HL-60 (cell line): ENCODE data around the gene EXOC4.

Source experiments
- DNase-seq, 2 experiments: peaks; one replicate each; pipeline ENCODE4 v3.0.0-alpha.2; 2010 to 2020; ENCODE audit warnings: low read depth in 1 of 2, low spot score in 1 of 2
- H3K27ac ChIP-seq: fragments of 250-450 bp; sonication (Bioruptor Pico); replicated peaks from 2 replicates; pipeline ENCODE4 v1.5.1; 2020; ENCODE audit warnings: mild to moderate bottlenecking, moderate library complexity
- H3K27me3 ChIP-seq: fragments of 250-450 bp; sonication (Bioruptor Pico); 2 replicates; pipeline ENCODE4 v1.5.1; 2021; ENCODE audit warnings: mild to moderate bottlenecking, moderate library complexity; ENCODE audit not compliant: insufficient read depth, poor library complexity, severe bottlenecking
- H3K4me3 ChIP-seq: replicated peaks from 2 replicates; pipeline ENCODE4 v1.5.1; 2011; ENCODE audit warnings: mild to moderate bottlenecking, control low read depth, low read length; ENCODE audit not compliant: insufficient read depth
- GABPA ChIP-seq: IDR thresholded peaks from 2 replicates; pipeline ENCODE4 v1.6.1; 2012; ENCODE audit warnings: low read depth
- POLR2AphosphoS5 ChIP-seq: IDR thresholded peaks from 2 replicates; pipeline ENCODE4 v1.6.1; 2012; ENCODE audit warnings: low read depth
- SPI1 ChIP-seq: IDR thresholded peaks from 2 replicates; pipeline ENCODE4 v1.6.1; 2012; ENCODE audit warnings: low read depth, mild to moderate bottlenecking, borderline replicate concordance
- TF ChIP-seq, protein P1 (sequence below): IDR thresholded peaks from 2 replicates; pipeline ENCODE4 v1.6.1; 2012; ENCODE audit warnings: low read depth; ENCODE audit not compliant: insufficient replicate concordance
- TF ChIP-seq, protein P2 (sequence below): IDR thresholded peaks from one replicate; pipeline ENCODE4 v1.5.1; 2011; ENCODE audit warnings: low read length, control low read depth, inconsistent platforms; ENCODE audit not compliant: insufficient read depth

EXOC4 gene

DNA sequence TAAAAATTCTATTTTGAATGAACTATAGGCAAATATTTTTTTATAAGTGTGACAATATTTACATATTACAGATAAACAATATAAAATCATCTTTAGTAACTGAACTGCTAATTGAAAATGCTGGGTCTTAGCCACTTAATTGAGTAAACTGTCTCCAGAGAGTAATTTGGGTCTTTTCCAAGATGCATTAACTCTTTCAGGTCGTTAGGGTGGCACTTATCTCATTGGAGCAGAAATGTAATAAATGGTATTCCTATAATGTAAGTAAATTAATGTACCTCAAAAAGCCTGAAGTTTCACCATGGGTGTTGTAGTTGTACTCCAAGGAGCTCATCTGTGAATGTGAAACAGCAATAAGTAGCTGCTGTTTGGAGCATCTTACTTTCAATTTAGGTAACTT lies 208.5 kb downstream of the EXOC4 start:
- no peak overlapping the region for H3K27ac ChIP-seq
- H3K4me3 ChIP-seq, result no peak overlapping the region
- DNase-seq, result no peak
- H3K27me3 ChIP-seq, result no peaks in the 10 kb centered on the region
- TF ChIP-seq GABPA, result no peak
- TF ChIP-seq, protein P1, sequence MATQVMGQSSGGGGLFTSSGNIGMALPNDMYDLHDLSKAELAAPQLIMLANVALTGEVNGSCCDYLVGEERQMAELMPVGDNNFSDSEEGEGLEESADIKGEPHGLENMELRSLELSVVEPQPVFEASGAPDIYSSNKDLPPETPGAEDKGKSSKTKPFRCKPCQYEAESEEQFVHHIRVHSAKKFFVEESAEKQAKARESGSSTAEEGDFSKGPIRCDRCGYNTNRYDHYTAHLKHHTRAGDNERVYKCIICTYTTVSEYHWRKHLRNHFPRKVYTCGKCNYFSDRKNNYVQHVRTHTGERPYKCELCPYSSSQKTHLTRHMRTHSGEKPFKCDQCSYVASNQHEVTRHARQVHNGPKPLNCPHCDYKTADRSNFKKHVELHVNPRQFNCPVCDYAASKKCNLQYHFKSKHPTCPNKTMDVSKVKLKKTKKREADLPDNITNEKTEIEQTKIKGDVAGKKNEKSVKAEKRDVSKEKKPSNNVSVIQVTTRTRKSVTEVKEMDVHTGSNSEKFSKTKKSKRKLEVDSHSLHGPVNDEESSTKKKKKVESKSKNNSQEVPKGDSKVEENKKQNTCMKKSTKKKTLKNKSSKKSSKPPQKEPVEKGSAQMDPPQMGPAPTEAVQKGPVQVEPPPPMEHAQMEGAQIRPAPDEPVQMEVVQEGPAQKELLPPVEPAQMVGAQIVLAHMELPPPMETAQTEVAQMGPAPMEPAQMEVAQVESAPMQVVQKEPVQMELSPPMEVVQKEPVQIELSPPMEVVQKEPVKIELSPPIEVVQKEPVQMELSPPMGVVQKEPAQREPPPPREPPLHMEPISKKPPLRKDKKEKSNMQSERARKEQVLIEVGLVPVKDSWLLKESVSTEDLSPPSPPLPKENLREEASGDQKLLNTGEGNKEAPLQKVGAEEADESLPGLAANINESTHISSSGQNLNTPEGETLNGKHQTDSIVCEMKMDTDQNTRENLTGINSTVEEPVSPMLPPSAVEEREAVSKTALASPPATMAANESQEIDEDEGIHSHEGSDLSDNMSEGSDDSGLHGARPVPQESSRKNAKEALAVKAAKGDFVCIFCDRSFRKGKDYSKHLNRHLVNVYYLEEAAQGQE, result no peak
- no peak for TF ChIP-seq POLR2AphosphoS5
- TF ChIP-seq, protein P2, sequence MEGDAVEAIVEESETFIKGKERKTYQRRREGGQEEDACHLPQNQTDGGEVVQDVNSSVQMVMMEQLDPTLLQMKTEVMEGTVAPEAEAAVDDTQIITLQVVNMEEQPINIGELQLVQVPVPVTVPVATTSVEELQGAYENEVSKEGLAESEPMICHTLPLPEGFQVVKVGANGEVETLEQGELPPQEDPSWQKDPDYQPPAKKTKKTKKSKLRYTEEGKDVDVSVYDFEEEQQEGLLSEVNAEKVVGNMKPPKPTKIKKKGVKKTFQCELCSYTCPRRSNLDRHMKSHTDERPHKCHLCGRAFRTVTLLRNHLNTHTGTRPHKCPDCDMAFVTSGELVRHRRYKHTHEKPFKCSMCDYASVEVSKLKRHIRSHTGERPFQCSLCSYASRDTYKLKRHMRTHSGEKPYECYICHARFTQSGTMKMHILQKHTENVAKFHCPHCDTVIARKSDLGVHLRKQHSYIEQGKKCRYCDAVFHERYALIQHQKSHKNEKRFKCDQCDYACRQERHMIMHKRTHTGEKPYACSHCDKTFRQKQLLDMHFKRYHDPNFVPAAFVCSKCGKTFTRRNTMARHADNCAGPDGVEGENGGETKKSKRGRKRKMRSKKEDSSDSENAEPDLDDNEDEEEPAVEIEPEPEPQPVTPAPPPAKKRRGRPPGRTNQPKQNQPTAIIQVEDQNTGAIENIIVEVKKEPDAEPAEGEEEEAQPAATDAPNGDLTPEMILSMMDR, result no peak
- TF ChIP-seq SPI1, result no peak

DNA sequence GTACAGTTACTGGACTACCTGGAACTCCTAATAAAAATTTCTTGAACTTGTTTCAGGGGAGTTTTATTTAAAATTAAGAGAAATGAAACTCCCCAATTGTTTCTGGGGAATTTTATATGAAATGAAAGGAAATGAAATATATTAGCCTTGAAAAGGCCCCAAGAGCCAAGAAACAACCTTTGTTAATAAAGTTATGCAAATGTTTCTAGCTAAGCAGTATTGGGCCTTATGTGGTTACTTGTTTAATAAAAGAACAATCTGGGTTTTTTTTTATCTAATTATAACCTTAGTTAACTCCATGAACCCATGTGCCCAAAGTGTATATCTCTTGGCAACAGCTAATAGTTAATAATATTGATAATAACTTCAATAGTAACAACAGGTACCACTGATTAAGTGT lies 222.8 kb downstream of the EXOC4 start:
- Histone ChIP-seq H3K27me3 (no peaks in the 10 kb centered on the region), H3K27ac (no peak overlapping the region), H3K4me3 (no peak overlapping the region)
- TF ChIP-seq, protein P1, result no peak
- TF ChIP-seq, protein P2, result no peak
- TF ChIP-seq POLR2AphosphoS5 (no peak), GABPA (no peak), SPI1 (no peak)
- no peak for DNase-seq

DNA sequence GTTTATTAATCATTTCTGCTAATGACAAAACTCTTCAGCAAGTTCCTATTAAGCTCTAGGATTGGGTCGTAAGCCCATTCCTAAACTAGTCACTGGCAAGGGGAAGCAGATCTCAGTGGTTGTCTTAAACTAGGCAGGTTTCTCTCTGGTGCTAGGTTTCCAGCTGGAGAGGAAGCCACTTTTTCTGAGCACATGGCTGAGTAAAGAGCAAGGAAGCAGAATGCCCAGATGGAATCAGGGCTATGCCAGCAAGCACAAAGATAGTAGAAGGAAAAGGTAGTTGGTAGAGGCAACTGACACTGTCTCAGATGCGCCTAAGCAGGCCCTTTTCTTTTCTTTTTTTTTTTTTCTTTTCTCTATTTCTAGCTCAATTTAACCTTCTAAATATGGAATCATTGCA lies 224.9 kb downstream of the EXOC4 start:
- Histone ChIP-seq H3K4me3 (no peak overlapping the region), H3K27ac (no peak overlapping the region), H3K27me3 (no peaks in the 10 kb centered on the region)
- TF ChIP-seq POLR2AphosphoS5, result no peak
- TF ChIP-seq GABPA, result no peak
- TF ChIP-seq, protein P1, result no peak
- no peak for TF ChIP-seq SPI1
- TF ChIP-seq, protein P2, result no peak
- no peak for DNase-seq
